SU-DHL-6 (cell line): ENCODE data around the gene MYO5C.

Source experiments
- EZH2phosphoT487 ChIP-seq: fragments of 200-600 bp; sonication (generic), shearing (Covaris generic); conservative IDR thresholded peaks from 2 replicates; pipeline ENCODE4 v1.6.1; 2018; ENCODE audit warnings: mild to moderate bottlenecking, antibody characterized with exemption, low read length, moderate library complexity, mixed read lengths
- TF ChIP-seq, protein P1 (sequence below): fragments of 200-600 bp; sonication (generic); IDR thresholded peaks from one replicate; pipeline ENCODE4 v1.5.1; 2017; ENCODE audit warnings: antibody characterized with exemption, mild to moderate bottlenecking, low read length, moderate library complexity; ENCODE audit not compliant: insufficient read depth, poor library complexity, severe bottlenecking

DNA sequence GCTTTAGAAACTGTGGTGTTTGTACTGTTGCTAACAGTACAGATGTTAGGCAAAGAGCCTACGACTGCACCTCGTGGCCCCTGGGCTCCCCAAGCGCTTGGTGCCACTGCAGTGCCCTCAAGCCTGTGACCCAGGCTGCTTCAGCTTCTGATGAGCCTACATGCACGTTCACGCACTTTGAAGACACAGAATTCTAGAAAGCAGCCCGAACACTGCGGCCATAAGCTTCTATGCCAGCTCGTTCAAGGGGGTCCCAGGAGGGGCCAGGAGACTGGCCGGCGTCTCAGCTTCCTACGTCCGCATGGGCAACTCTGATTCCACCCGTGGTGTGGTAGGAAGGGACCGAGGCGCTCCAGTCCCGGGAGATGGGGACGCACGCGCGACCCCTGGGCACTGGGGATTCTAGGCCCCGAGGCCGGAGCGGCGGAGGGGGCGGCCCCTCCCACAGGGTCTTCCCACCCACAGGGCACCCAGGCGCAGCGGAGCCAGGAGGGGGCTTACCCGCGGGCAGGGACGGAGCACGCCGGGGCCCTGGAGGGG is 653 bp downstream of the MYO5C start:
- TF ChIP-seq, protein P1, sequence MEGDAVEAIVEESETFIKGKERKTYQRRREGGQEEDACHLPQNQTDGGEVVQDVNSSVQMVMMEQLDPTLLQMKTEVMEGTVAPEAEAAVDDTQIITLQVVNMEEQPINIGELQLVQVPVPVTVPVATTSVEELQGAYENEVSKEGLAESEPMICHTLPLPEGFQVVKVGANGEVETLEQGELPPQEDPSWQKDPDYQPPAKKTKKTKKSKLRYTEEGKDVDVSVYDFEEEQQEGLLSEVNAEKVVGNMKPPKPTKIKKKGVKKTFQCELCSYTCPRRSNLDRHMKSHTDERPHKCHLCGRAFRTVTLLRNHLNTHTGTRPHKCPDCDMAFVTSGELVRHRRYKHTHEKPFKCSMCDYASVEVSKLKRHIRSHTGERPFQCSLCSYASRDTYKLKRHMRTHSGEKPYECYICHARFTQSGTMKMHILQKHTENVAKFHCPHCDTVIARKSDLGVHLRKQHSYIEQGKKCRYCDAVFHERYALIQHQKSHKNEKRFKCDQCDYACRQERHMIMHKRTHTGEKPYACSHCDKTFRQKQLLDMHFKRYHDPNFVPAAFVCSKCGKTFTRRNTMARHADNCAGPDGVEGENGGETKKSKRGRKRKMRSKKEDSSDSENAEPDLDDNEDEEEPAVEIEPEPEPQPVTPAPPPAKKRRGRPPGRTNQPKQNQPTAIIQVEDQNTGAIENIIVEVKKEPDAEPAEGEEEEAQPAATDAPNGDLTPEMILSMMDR = no peak
- TF ChIP-seq EZH2phosphoT487 = no peak
